ENCODE measurements around the gene ARHGAP26.

Gene ARHGAP26

DNA sequence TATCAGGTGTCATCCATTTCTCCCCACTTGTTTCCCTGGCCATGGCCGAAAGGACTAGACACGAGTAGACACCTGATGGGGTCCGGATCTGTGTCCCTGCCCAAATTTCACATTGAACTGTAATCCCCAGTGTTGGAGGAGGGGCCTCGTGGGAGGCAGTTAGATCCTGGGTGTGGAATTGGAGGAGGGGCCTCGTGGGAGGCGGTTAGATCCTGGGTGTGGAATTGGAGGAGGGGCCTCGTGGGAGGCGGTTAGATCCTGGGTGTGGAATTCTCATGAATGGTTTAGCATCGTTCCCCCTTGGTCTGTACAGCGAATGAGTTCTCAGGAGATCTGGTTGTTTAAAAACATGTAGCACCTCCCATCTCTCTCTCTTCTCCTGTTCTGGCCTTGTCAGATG lies 467.5 kb downstream of the ARHGAP26 start:
- no peak for DNase-seq

GRCh38 chr5:143238620-143239019 lies 468.4 kb downstream of the ARHGAP26 start:
- DNase-seq: no peak

DNA sequence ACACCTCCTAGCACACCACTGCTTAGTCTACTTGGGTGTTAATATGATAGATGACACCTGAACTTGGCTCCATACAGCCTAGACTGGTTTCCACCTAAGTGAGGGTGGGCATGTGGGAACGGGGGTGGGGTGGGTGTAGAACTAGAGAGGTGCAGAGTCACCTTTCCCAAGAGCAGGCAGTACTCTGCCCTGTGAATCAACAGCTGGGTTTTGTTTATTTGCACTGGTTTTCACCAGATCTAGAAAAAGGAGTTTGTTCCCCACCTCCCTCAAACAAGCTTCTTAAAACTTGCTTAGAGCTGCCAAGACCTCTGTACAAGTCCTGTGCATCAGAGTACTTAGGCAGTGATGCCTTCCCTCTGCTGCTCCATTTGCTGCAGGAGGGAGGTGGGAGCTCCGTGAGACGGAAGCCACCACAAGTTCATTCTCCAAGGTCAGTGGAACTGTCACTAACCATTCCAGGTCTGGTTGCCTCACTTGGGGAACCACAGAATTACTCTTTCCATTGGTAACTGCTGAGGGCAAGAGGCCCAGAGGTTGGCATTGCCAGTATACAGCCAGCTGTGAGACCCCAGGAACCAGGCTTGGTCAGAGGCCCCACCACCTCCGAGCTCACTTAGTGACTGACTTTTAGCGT lies 469.8 kb downstream of the ARHGAP26 start:
- no peak for DNase-seq

DNA sequence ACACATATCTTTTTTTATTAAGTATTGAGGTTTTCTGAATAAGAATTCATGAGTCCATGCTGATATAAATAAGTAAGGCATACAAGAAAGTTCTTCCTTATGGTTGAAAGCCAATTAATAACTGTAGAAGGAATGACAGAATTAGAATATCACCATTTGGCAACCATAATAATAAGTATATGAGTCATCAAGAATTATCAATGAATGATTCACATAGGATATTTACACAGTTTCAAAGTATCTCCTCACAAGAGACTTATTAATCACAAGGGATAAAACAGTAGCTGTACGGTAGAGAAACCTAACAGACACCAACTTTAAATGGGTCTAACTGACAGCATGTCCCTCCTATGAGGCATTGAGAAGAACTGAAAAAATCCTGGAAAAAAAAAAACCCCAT lies 471.7 kb downstream of the ARHGAP26 start:
- DNase-seq: no peak

DNA sequence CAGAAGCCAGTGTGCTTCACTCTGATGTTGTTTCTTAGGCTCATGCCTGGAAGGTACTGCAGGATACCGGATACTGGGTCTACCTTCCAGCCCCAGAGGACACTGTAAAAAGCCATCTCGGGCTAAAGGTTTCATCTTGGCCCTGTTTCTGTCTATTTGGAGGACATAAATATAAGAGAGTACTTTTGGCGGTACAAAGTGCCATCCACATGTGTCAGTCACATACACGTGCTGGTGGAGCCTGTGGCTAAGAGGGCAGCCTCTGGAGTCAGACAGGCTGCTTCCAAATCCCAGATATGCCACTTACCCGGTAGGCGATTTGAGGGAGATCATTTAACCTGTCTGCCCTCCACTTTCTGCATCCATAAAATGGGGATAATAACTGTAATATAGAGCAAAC lies 472.9 kb downstream of the ARHGAP26 start:
- DNase-seq: no peak

GRCh38 chr5:143244000-143244736 lies 474.0 kb downstream of the ARHGAP26 start:
- no peak for DNase-seq

- DNase-seq: no peak
Measured at GRCh38 chr5:143244990-143245389, 474.8 kb downstream of the ARHGAP26 start.

- no peak for DNase-seq
Measured at GRCh38 chr5:143245929-143246561, 475.9 kb downstream of the ARHGAP26 start.

GRCh38 chr5:143247134-143247815 lies 477.1 kb downstream of the ARHGAP26 start:
- DNase-seq: no peak

DNA sequence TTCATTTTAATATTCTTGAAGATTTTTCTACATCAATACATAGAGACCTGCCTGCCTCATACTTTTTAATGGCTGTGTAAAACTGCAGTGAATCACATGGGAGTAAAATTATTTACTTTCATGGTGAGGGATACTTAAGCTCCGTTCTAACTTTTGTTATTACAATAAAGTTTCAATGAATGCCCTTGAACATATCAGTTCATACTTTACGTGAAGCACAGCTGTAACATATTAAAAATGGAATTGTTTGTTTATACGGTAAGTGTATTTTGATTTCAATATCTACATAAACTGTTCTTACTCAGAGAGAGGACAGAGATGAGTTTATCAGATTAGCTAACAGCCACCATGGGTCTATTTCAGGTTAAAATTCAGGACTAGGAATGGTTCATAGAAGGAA lies 478.2 kb downstream of the ARHGAP26 start:
- no peak for DNase-seq

DNA sequence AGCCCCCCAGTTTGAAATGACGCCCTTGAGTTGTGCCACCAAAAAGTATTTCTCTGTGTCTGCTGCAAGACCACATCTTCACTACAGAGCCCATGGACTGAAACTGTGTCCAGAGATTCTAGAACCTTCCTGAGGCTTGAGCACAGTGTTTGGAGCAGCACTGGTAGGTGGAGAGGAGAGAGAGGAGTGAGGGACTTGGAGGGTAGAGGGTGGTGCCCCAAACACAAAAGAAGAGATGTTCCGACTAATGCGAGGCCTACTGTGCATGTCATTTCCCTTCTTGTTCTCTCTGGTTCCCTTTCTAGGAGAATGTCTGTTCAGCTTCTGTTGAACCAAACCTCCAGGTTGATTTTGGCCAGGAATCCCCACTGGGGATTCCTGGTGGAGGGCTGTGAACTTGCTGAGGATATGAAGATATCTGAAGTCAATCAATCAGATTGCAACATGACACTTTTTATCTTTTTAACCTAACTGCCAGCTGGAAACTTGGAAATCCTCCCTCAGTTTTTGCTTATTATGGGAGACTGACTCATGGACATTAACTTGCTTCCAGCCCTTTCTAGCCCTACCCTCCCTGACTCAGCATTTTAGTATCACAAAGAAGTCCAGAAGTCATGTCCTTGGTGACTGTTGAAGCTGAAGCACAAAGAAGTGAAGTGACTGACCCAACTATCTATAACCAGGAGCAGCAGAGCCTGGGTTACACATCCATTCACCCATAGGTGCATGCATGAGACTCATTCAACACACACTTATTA lies 478.8 kb downstream of the ARHGAP26 start:
- DNase-seq: no peak

DNA sequence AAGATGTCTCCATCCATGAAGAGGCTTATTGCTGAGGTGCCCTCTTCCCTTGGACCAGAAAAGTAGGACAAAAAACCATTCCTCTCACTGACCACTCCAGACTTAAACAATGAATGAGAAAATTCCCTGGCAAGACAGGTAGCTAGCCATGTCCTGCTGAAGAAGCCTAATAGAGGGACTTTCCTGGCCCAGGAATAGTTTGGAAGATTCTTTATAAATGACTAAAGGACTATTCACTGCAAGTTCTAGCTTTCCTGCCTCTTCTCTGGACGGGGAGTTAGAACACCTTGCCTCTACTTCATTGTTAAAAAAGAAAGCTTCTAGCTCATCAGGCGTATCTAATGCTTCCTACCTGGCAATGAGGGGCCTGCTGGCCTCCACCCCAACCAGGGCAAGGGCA lies 479.7 kb downstream of the ARHGAP26 start:
- no peak for DNase-seq

DNA sequence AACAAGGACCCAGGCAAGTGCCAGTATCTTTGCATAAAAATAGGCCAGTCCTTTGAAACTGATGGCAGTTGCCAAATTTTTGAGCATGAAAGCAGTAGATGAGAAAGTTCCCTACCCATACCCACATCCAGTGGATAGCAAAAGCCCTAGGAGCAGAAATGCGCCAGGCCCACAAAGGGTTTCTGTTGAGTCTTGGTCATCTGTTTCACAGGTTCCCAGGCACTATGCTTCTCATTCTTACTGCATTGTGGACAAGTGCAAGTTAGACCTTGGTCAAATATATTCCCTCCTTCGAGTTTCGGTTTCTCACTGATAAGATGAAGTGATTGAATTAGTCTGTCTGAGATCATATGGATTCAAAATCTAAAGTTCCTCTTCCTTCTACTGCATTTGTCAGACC lies 481.0 kb downstream of the ARHGAP26 start:
- no peak for DNase-seq

- no peak for DNase-seq
Measured at GRCh38 chr5:143251946-143252345, 481.8 kb downstream of the ARHGAP26 start.

- DNase-seq: no peak
Measured at GRCh38 chr5:143254819-143255218, 484.6 kb downstream of the ARHGAP26 start.

- DNase-seq: no peak
Measured at GRCh38 chr5:143258559-143259253, 488.5 kb downstream of the ARHGAP26 start.

DNA sequence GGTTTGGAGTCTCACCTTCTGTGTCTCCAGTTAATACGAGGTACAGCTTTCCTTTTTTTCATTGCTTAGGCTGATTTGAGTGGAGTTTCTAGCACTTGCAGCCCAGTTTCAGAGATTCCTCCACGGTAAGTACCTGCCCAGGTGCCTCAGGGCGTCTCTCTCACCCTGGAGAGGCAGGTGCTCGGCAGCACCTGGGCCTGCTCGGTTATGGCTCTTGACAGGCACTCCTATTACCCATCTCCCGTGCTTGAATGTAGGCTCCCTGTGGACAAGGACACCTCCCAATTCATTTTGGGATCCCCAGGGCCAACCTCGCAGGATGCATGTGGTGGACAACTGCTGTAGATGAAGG lies 489.1 kb downstream of the ARHGAP26 start:
- no peak for DNase-seq

GRCh38 chr5:143261748-143262392 lies 491.7 kb downstream of the ARHGAP26 start:
- peak; percentile 50 for DNase-seq

- DNase-seq: no peak
Measured at GRCh38 chr5:143262393-143263174, 492.4 kb downstream of the ARHGAP26 start.

DNA sequence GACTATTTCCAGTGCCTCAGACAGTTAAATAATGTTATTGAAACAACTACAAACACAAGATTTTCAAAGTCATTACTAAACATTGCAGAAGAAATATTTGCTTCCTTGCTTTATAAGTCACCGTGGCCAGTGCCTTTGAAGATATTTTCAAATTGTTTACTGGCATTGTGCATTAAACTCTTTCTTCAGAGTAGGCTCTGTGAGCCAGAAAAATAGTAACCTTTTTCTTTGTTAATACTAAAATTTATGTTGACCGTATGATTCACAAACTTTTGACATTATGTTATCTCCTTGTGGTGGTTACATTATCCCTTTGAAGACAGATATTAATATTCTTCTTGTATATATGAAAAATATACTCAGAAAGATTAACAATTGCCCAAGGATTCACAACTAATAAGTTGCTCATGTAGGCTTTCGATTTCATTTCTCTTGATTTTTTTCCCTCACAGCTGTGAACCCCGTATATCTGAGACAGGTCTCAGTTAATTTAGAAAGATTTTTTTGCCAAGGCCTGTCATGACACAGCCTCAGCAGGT lies 493.2 kb downstream of the ARHGAP26 start:
- DNase-seq: no peak

DNA sequence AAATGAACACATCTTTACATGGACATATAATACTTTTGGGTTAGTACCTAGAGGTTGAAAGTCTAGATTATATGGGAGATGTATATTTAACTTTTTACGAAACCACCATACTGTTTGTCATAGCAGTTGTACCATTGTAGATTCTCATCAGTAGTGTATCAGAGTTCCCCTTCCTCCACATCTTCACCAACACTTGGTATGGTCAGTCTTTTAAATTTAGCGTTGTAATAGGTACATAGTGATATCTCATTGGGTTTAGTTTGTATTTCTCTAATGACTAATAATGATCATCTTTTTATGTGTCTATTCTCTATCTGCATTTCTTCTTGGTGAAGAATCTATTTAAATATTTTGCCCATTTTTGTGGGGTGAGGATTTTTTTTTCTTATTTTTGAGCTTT lies 495.8 kb downstream of the ARHGAP26 start:
- DNase-seq: no peak
